K562 (cell line): ENCODE measurements around the gene FEN1. TPM values are rescaled to one million over a fixed set of nuclear protein-coding genes. Genes with fewer than 3 reads are reported as not detected.

Source experiments
- ATF7 ChIP-seq: fragments of 450-650 bp; IDR thresholded peaks from 2 replicates; pipeline ENCODE4 v1.7.1; 2014; ENCODE audit warnings: mild to moderate bottlenecking, moderate library complexity
- BRF2 ChIP-seq: IDR thresholded peaks from 3 replicates; pipeline ENCODE4 v1.6.1; 2011; ENCODE audit warnings: borderline replicate concordance, mild to moderate bottlenecking; ENCODE audit not compliant: insufficient read length, insufficient read depth
- HDAC3 ChIP-seq: fragments of 450-650 bp; IDR thresholded peaks from 2 replicates; pipeline ENCODE4 v1.6.1; 2018; ENCODE audit warnings: borderline replicate concordance, mild to moderate bottlenecking, moderate library complexity; ENCODE audit not compliant: partially characterized antibody
- HDAC8 ChIP-seq: fragments of 450-650 bp; IDR thresholded peaks from 2 replicates; pipeline ENCODE4 v1.6.1; 2016; ENCODE audit warnings: mild to moderate bottlenecking, missing genetic modification characterization, moderate library complexity, missing compliant biosample characterization
- KAT8 ChIP-seq: fragments of 450-650 bp; IDR thresholded peaks from 2 replicates; pipeline ENCODE4 v1.6.1; 2016; ENCODE audit warnings: low read depth, mild to moderate bottlenecking
- MCM3 ChIP-seq: fragments of 450-650 bp; IDR thresholded peaks from 2 replicates; pipeline ENCODE4 v1.6.1; 2016
- MED1 ChIP-seq: sonication (generic); formaldehyde crosslinking; IDR thresholded peaks from 2 replicates; pipeline ENCODE4 v1.8.1; 2023; ENCODE audit warnings: missing genetic modification reagents, borderline replicate concordance
- MXI1 ChIP-seq: IDR thresholded peaks from 2 replicates; pipeline ENCODE4 v1.6.1; 2011; ENCODE audit warnings: low read depth, mild to moderate bottlenecking, improper control_type of control experiment, low read length
- PATZ1 ChIP-seq: fragments of 250-450 bp; sonication (Bioruptor Pico); IDR thresholded peaks from 2 replicates; pipeline ENCODE4 v1.5.0; 2020; ENCODE audit warnings: mild to moderate bottlenecking, borderline replicate concordance
- POLR2A ChIP-seq: fragments of 450-650 bp; conservative IDR thresholded peaks from 2 replicates; pipeline ENCODE4 v1.6.1; 2016
- RBM17 ChIP-seq: fragments of 200-400 bp; formaldehyde crosslinking; IDR thresholded peaks from 2 replicates; pipeline ENCODE4 v1.6.1; 2017; ENCODE audit warnings: low read depth, mild to moderate bottlenecking, low read length, borderline replicate concordance
- RUNX1 ChIP-seq: sonication (generic); IDR thresholded peaks from 2 replicates; pipeline ENCODE4 v1.6.1; 2016; ENCODE audit warnings: antibody characterized with exemption, low read depth
- SRF ChIP-seq, 2 experiments: fragments of 250-450, 450-650 bp in 1 of 2; sonication (Bioruptor Pico) in 1 of 2; sonication (generic) in 1 of 2; formaldehyde crosslinking; IDR thresholded peaks; 2 replicates each; pipeline versions ENCODE4 v1.5.0 to v1.5.1; 2020 to 2022; ENCODE audit warnings: mild to moderate bottlenecking in 1 of 2, missing genetic modification reagents in 1 of 2
- STAG1 ChIP-seq: sonication (generic); formaldehyde crosslinking; IDR thresholded peaks from 2 replicates; pipeline ENCODE4 v1.5.0; 2020; ENCODE audit warnings: missing genetic modification reagents, borderline replicate concordance
- TCF3 ChIP-seq: sonication (generic); formaldehyde crosslinking; IDR thresholded peaks from 2 replicates; pipeline ENCODE4 v1.4.0; 2020; ENCODE audit warnings: mild to moderate bottlenecking, missing genetic modification reagents
- ZC3H8 ChIP-seq: fragments of 450-650 bp; IDR thresholded peaks from 2 replicates; pipeline ENCODE4 v1.6.1; 2017
- ZFP30 ChIP-seq: fragments of 250-450 bp; sonication (Bioruptor Pico); IDR thresholded peaks from 2 replicates; pipeline ENCODE4 v1.8.0; 2022; ENCODE audit warnings: moderate library complexity, mild to moderate bottlenecking, inconsistent platforms, borderline replicate concordance
- ZFPM2 ChIP-seq: fragments of 250-450 bp; sonication (Bioruptor Pico); IDR thresholded peaks from 2 replicates; pipeline ENCODE4 v1.5.1; 2022; ENCODE audit warnings: mild to moderate bottlenecking
- ZNF146 ChIP-seq: IDR thresholded peaks from one replicate; pipeline ENCODE4 v1.6.1; 2018; ENCODE audit warnings: missing compliant biosample characterization; ENCODE audit not compliant: unreplicated experiment
- ZNF165 ChIP-seq: fragments of 250-450 bp; sonication (Bioruptor Pico); IDR thresholded peaks from 2 replicates; pipeline ENCODE4 v1.4.0; 2020; ENCODE audit warnings: borderline replicate concordance
- ZNF699 ChIP-seq: fragments of 250-450 bp; sonication (Bioruptor Pico); IDR thresholded peaks from 2 replicates; pipeline ENCODE4 v1.8.0; 2021; ENCODE audit warnings: mild to moderate bottlenecking, moderate library complexity; ENCODE audit not compliant: insufficient replicate concordance
- ZNF785 ChIP-seq: fragments of 250-450 bp; sonication (Bioruptor Pico); IDR thresholded peaks from 2 replicates; pipeline ENCODE4 v1.4.0; 2020; ENCODE audit warnings: mild to moderate bottlenecking
- polyA plus RNA-seq, 8 experiments: library from polyadenylated mRNA; depleted of rRNA in 4 of 8; stranded (reverse) in 5 of 8; unstranded in 3 of 8; fragments of >200 nt; fragmentation: Nextera tagmentation in 2 of 8; fragmentation: Illumina TruSeq in 1 of 8; extraction: Ambion mirVana in 2 of 8; extraction: Trizol in 1 of 8; gene quantifications; 2 replicates each; pipeline versions ENCODE4 v1.2.1 to v1.2.3, GENCODE V29; 2011 to 2014; ENCODE audit warnings: inconsistent platforms in 1 of 8, missing spikeins in 1 of 8
- total RNA-seq, 7 experiments: library from RNA; depleted of rRNA in 6 of 7; stranded (reverse); fragments of >200 nt in 6 of 7; fragmentation: Illumina TruSeq in 2 of 7; extraction: Trizol in 2 of 7; gene quantifications; 2 replicates each; pipeline versions ENCODE4 v1.2.1 to v1.2.3, GENCODE V29; 2011 to 2021; ENCODE audit warnings: low replicate concordance in 1 of 7
- TF ChIP-seq, protein P1 (sequence below): fragments of 450-650 bp; IDR thresholded peaks from 2 replicates; pipeline ENCODE4 v1.6.1; 2017; ENCODE audit warnings: mild to moderate bottlenecking, moderate library complexity
- TF ChIP-seq, protein P2 (sequence below): fragments of 200-800 bp; sonication (Bioruptor generic); IDR thresholded peaks from 2 replicates; pipeline ENCODE4 v1.6.1; 2017; ENCODE audit warnings: missing genetic modification characterization, missing compliant biosample characterization

The FEN1 gene
- total and polyA plus RNA-seq, 9 of the 15 experiments (the other 6 are each of a cell fraction or from before 2014, with no cell fraction given) = 58.1 to 156 (median 137) TPM

- TF ChIP-seq, protein P1, sequence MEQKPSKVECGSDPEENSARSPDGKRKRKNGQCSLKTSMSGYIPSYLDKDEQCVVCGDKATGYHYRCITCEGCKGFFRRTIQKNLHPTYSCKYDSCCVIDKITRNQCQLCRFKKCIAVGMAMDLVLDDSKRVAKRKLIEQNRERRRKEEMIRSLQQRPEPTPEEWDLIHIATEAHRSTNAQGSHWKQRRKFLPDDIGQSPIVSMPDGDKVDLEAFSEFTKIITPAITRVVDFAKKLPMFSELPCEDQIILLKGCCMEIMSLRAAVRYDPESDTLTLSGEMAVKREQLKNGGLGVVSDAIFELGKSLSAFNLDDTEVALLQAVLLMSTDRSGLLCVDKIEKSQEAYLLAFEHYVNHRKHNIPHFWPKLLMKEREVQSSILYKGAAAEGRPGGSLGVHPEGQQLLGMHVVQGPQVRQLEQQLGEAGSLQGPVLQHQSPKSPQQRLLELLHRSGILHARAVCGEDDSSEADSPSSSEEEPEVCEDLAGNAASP = no peak
- TF ChIP-seq RUNX1 (no peak), POLR2A (peak; percentile 72), MCM3 (no peak), HDAC8 (peak; percentile 95), MED1 (CRISPR knock-in tag) (no peak), STAG1 (CRISPR knock-in tag) (no peak), TCF3 (CRISPR knock-in tag) (peak; percentile 91), ZNF785 (CRISPR knock-in tag) (no peak), ZNF699 (no peak), ZNF146 (CRISPR knock-in tag) (no peak), MXI1 (no peak), HDAC3 (no peak), PATZ1 (CRISPR knock-in tag) (no peak), SRF (CRISPR knock-in tag; IDR thresholded peaks at IDR 0.05) (peak in 1 of 2 experiments; percentile 86; a peak in 2 of 4 replicates), ZC3H8 (no peak), BRF2 (no peak), ATF7 (no peak), ZFP30 (CRISPR knock-in tag) (no peak), ZFPM2 (CRISPR knock-in tag) (no peak), RBM17 (no peak), KAT8 (no peak), ZNF165 (CRISPR knock-in tag) (peak; percentile 6; the same call in 1 of the 2 replicates)
- TF ChIP-seq, protein P2, sequence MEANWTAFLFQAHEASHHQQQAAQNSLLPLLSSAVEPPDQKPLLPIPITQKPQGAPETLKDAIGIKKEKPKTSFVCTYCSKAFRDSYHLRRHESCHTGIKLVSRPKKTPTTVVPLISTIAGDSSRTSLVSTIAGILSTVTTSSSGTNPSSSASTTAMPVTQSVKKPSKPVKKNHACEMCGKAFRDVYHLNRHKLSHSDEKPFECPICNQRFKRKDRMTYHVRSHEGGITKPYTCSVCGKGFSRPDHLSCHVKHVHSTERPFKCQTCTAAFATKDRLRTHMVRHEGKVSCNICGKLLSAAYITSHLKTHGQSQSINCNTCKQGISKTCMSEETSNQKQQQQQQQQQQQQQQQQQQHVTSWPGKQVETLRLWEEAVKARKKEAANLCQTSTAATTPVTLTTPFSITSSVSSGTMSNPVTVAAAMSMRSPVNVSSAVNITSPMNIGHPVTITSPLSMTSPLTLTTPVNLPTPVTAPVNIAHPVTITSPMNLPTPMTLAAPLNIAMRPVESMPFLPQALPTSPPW (CRISPR knock-in tag) = peak; percentile 97
These were observed 41.8 kb downstream of the FEN1 start (continued) for GRCh38 chr11:61834278-61835048.
